GM13976 (cell line): ENCODE results near the gene NCOA4.

ENCODE experiments used
- DNase-seq: peaks from one replicate; pipeline ENCODE4 v3.0.0; 2012; ENCODE audit warnings: low spot score
- CTCF ChIP-seq: IDR thresholded peaks from 2 replicates; pipeline ENCODE4 v1.5.1; 2012; ENCODE audit warnings: borderline replicate concordance, mild to moderate bottlenecking; ENCODE audit not compliant: insufficient read depth; ENCODE audit errors: extremely low read depth, missing control alignments, control extremely low read depth
- in situ Hi-C: fragments of 300-500 bp; cut with MboI; formaldehyde crosslinking; loops from one replicate; pipeline ENCODE4 v1.12.0; 2022; ENCODE audit warnings: low sequenced_read_pairs, mixed read lengths, inconsistent platforms; ENCODE audit not compliant: unreplicated experiment

The NCOA4 gene

GRCh38 chr10:46040004-46040403, 9.6 kb upstream of the NCOA4 start:
- in situ Hi-C loops, result no loop called here
- no peak for DNase-seq
- no peak for TF ChIP-seq CTCF

GRCh38 chr10:46037107-46037825, 6.8 kb upstream of the NCOA4 start:
- TF ChIP-seq CTCF, result no peak
- in situ Hi-C loops, result no loop called here
- DNase-seq, result no peak

- DNase-seq, result no peak
- no peak for TF ChIP-seq CTCF
- in situ Hi-C loops, result no loop called here
These were observed 5.8 kb upstream of the NCOA4 start for GRCh38 chr10:46035923-46036849.

- in situ Hi-C loops, result no loop called here
- no peak for DNase-seq
- TF ChIP-seq CTCF, result no peak
These were observed 3.2 kb upstream of the NCOA4 start for GRCh38 chr10:46033602-46034011.

- no peak for DNase-seq
- TF ChIP-seq CTCF, result no peak
- in situ Hi-C loops, result no loop called here
These were observed 1.5 kb upstream of the NCOA4 start for GRCh38 chr10:46031648-46032532.

GRCh38 chr10:46029461-46030030, 877 bp downstream of the NCOA4 start:
- in situ Hi-C loops, result no loop called here
- DNase-seq, result no peak
- TF ChIP-seq CTCF, result no peak
